ENCODE data around the gene DCTN2.

DNA sequence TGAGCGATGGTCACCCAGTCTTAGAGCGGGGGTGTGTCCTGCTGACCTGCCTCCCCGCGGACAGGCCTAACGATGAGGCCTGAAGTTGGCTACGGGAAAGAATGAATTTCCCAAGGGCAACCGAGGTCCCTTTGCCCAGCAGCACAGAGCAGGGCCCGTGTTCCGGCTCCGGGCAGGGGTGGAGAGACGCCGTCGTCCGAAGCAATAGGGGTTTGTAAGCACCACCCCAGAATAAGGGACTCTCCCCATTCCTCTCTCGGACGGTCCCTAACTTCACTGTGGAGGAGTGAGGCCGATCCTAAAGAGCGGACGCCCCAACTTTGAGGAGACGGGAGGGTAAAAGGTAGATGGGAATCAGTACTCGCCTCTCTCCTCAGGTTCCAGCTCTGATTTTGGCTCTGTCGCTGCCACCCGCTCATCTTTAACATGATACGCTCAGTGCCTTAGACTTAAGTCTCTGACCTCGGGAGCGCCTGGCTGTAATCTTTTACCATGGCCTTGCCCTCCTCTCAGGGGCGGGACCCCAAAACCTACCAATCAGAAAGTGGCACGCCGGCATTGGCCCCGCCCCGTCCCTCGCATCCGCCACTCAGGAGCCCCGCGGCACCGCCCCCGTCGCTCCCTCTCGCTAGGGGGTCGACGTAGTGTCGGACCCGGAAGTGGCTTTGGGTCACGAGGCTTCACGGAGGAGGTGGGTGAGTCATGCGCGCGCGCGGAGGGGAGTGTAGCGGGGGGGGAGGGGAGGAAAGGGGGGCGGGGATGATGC lies 26.8 kb downstream of the DCTN2 start, which contains the start of gene DDIT3:
- TF ChIP-seq YY1 (IDR thresholded peaks at IDR 0.05; ENCODE audit: insufficient read depth, insufficient read length) = no peak
- no peak for TF ChIP-seq ZNF274 (IDR thresholded peaks at IDR 0.05; ENCODE audit: low read depth, low read length)
- no peak for TF ChIP-seq SUZ12 (IDR thresholded peaks at IDR 0.05; ENCODE audit: extremely low read depth, insufficient read depth, insufficient read length)
